Nephron progenitor cell (in vitro differentiated cells): ENCODE results near the gene MTMR2.

ENCODE experiments used
- DNase-seq: peaks from one replicate; pipeline ENCODE4 v3.0.0; 2021
- H3K27ac Mint-ChIP-seq: 2 replicates; pipeline ENCODE4 v1.8.0; 2021; ENCODE audit warnings: mild to moderate bottlenecking, moderate library complexity, mixed read lengths
- H3K27me3 Mint-ChIP-seq: 2 replicates; pipeline ENCODE4 v1.8.0; 2021; ENCODE audit warnings: mild to moderate bottlenecking, low read depth, mixed read lengths; ENCODE audit not compliant: poor library complexity
- H3K36me3 Mint-ChIP-seq: 2 replicates; pipeline ENCODE4 v1.8.0; 2021; ENCODE audit warnings: low read depth, mixed read lengths
- H3K4me1 Mint-ChIP-seq: 2 replicates; pipeline ENCODE4 v1.8.0; 2021; ENCODE audit warnings: mixed read lengths
- H3K4me3 Mint-ChIP-seq: 2 replicates; pipeline ENCODE4 v1.8.0; 2021; ENCODE audit warnings: mild to moderate bottlenecking, moderate library complexity, mixed read lengths
- H3K9me3 Mint-ChIP-seq: 2 replicates; pipeline ENCODE4 v1.8.0; 2021; ENCODE audit warnings: mild to moderate bottlenecking, moderate library complexity, mixed read lengths
- CTCF ChIP-seq: fragments of 200-600 bp; sonication (generic); IDR thresholded peaks from 2 replicates; pipeline ENCODE4 v1.5.0; 2021; ENCODE audit warnings: antibody characterized with exemption

MTMR2 gene

GRCh38 chr11:95891423-95892170 lies 32.3 kb downstream of the MTMR2 start:
- DNase-seq, result no peak

GRCh38 chr11:95888852-95889251 lies 35.1 kb downstream of the MTMR2 start:
- H3K27ac Mint-ChIP-seq, result no peak overlapping the region
- H3K4me1 Mint-ChIP-seq, result no peaks in the 10 kb centered on the region
- no peak for TF ChIP-seq CTCF
- H3K4me3 Mint-ChIP-seq, result no peak overlapping the region
- no peaks in the 10 kb centered on the region for H3K9me3 Mint-ChIP-seq
- no peaks in the 10 kb centered on the region for H3K27me3 Mint-ChIP-seq
- peaks cover 36% of the 10 kb centered on the region for H3K36me3 Mint-ChIP-seq
- DNase-seq, result no peak

More at GRCh38 chr11:95891423-95892170, 32.3 kb downstream of the MTMR2 start:
- Mint-ChIP-seq H3K4me1 (peaks cover 11% of the 10 kb centered on the region), H3K4me3 (no peak overlapping the region), H3K27ac (no peak overlapping the region), H3K27me3 (no peaks in the 10 kb centered on the region), H3K9me3 (no peaks in the 10 kb centered on the region), H3K36me3 (peaks cover 30% of the 10 kb centered on the region)
- TF ChIP-seq CTCF, result no peak

- TF ChIP-seq CTCF, result no peak
- DNase-seq, result no peak
Observed at GRCh38 chr11:95888439-95888838, 35.5 kb downstream of the MTMR2 start.

GRCh38 chr11:95886462-95886861 lies 37.4 kb downstream of the MTMR2 start:
- no peaks in the 10 kb centered on the region for H3K9me3 Mint-ChIP-seq
- TF ChIP-seq CTCF, result no peak
- DNase-seq, result no peak
- no peak overlapping the region for H3K27ac Mint-ChIP-seq
- H3K4me3 Mint-ChIP-seq, result no peak overlapping the region
- H3K27me3 Mint-ChIP-seq, result no peaks in the 10 kb centered on the region
- H3K4me1 Mint-ChIP-seq, result no peaks in the 10 kb centered on the region
- peaks cover 55% of the 10 kb centered on the region for H3K36me3 Mint-ChIP-seq

More at GRCh38 chr11:95888439-95888838, 35.5 kb downstream of the MTMR2 start:
- no peaks in the 10 kb centered on the region for H3K9me3 Mint-ChIP-seq
- no peak overlapping the region for H3K4me3 Mint-ChIP-seq
- H3K27me3 Mint-ChIP-seq, result no peaks in the 10 kb centered on the region
- H3K27ac Mint-ChIP-seq, result no peak overlapping the region
- H3K36me3 Mint-ChIP-seq, result peaks cover 39% of the 10 kb centered on the region
- no peaks in the 10 kb centered on the region for H3K4me1 Mint-ChIP-seq

- TF ChIP-seq CTCF, result no peak
- Mint-ChIP-seq H3K4me3 (no peak overlapping the region), H3K4me1 (no peaks in the 10 kb centered on the region), H3K27me3 (no peaks in the 10 kb centered on the region), H3K36me3 (peaks cover 66% of the 10 kb centered on the region), H3K9me3 (no peaks in the 10 kb centered on the region), H3K27ac (no peak overlapping the region)
- DNase-seq, result no peak
Observed at GRCh38 chr11:95884802-95885201, 39.1 kb downstream of the MTMR2 start.

GRCh38 chr11:95884376-95884775 lies 39.5 kb downstream of the MTMR2 start:
- no peaks in the 10 kb centered on the region for H3K4me1 Mint-ChIP-seq
- no peak for DNase-seq

More at GRCh38 chr11:95884376-95884775, 39.5 kb downstream of the MTMR2 start:
- Mint-ChIP-seq H3K36me3 (peaks cover 70% of the 10 kb centered on the region), H3K27me3 (no peaks in the 10 kb centered on the region), H3K9me3 (no peaks in the 10 kb centered on the region), H3K27ac (no peak overlapping the region), H3K4me3 (no peak overlapping the region)
- no peak for TF ChIP-seq CTCF
